ENCODE results near the gene CNGA1.

GRCh38 chr4:47972721-47973120 is 43.8 kb downstream of the CNGA1 start:
- TF ChIP-seq CTCF (IDR thresholded peaks at IDR 0.05) (no peak), POLR2A (IDR thresholded peaks at IDR 0.05) (no peak), EP300 (IDR thresholded peaks at IDR 0.05) (no peak)

Data from gastroesophageal sphincter (tissue), 3 donors.